H1 (cell line): ENCODE data around the gene C1orf146. TPM values are rescaled to one million over a fixed set of nuclear protein-coding genes. Genes with fewer than 3 reads are reported as not detected.

Source experiments
- CTCF ChIA-PET: fragments of 300-600 bp; sonication (Branson Sonifier 250); formaldehyde crosslinking; loops from one replicate; lab custom pipeline; 2021; ENCODE audit not compliant: partially characterized antibody; lab: Charles Lee
- POLR2A ChIA-PET: fragments of 300-600 bp; sonication (Branson Sonifier 250); formaldehyde crosslinking; loops from one replicate; lab custom pipeline; 2021; ENCODE audit warnings: inconsistent platforms; ENCODE audit not compliant: partially characterized antibody; lab: Charles Lee
- DNase-seq, 2 experiments: peaks; one replicate each; pipeline versions ENCODE4 v3.0.0 to v3.0.0-alpha.2; 2010 to 2022; ENCODE audit warnings: low spot score in 2 of 2, low read depth in 1 of 2, mixed read lengths in 1 of 2
- FAIRE-seq: peaks from 2 replicates; lab custom pipeline; 2011; peaks lifted over from hg19 to GRCh38; lab: Jason Lieb, UNC
- H2AFZ ChIP-seq: 2 replicates; pipeline ENCODE4 v1.8.1; 2012; ENCODE audit warnings: low read length, inconsistent platforms
- H2AK5ac ChIP-seq: 2 replicates; pipeline ENCODE4 v1.6.1; 2013; ENCODE audit warnings: low read depth, low read length
- H2BK120ac ChIP-seq: replicated peaks from 2 replicates; pipeline ENCODE3; 2013; ENCODE audit warnings: low read depth, low read length, inconsistent platforms
- H2BK12ac ChIP-seq: 2 replicates; pipeline ENCODE4 v1.6.1; 2013; ENCODE audit warnings: low read depth, low read length
- H2BK15ac ChIP-seq: 2 replicates; pipeline ENCODE4 v1.6.1; 2013; ENCODE audit warnings: low read length
- H2BK20ac ChIP-seq: 2 replicates; pipeline ENCODE4 v1.6.1; 2013; ENCODE audit warnings: low read length
- H2BK5ac ChIP-seq: 2 replicates; pipeline ENCODE4 v1.6.1; 2013; ENCODE audit warnings: low read depth, low read length
- H3K14ac ChIP-seq: 2 replicates; pipeline ENCODE4 v1.6.1; 2013; ENCODE audit warnings: inconsistent platforms; ENCODE audit not compliant: insufficient read length
- H3K18ac ChIP-seq: 2 replicates; pipeline ENCODE4 v1.6.1; 2013; ENCODE audit warnings: low read length; ENCODE audit errors: extremely low read depth
- H3K23ac ChIP-seq: 2 replicates; pipeline ENCODE4 v1.6.1; 2013; ENCODE audit warnings: inconsistent platforms; ENCODE audit not compliant: insufficient read length
- H3K23me2 ChIP-seq: 2 replicates; pipeline ENCODE4 v1.6.1; 2013; ENCODE audit warnings: low read depth, low read length
- H3K27ac ChIP-seq: 2 replicates; pipeline ENCODE4 v1.6.1; 2011; ENCODE audit warnings: low read depth, low read length, inconsistent platforms
- H3K27me3 ChIP-seq, 4 experiments: replicated peaks in 1 of 4; 1 replicate in 1 of 4; 2 replicates in 3 of 4; pipeline versions ENCODE4 v1.6.1 to v1.8.1; 2011 to 2013; ENCODE audit warnings: low read length in 3 of 4, mild to moderate bottlenecking in 3 of 4, inconsistent platforms in 2 of 4, mixed read lengths in 2 of 4, moderate library complexity in 1 of 4; ENCODE audit not compliant: control insufficient read depth in 3 of 4, insufficient read depth in 3 of 4; ENCODE audit errors: extremely low read depth in 1 of 4
- H3K36me3 ChIP-seq, 4 experiments: 2 replicates each; pipeline versions ENCODE4 v1.6.1 to v1.8.1; 2011 to 2013; ENCODE audit warnings: mild to moderate bottlenecking in 4 of 4, low read length in 3 of 4, moderate library complexity in 2 of 4, control low read depth in 1 of 4, inconsistent platforms in 1 of 4; ENCODE audit not compliant: insufficient read depth in 4 of 4, control insufficient read depth in 2 of 4
- H3K4ac ChIP-seq: replicated peaks from 2 replicates; pipeline ENCODE3; 2013; ENCODE audit warnings: low read length, low read depth, mixed read lengths, inconsistent platforms; ENCODE audit not compliant: insufficient read length
- H3K4me1 ChIP-seq, 4 experiments: replicated peaks in 1 of 4; 1 replicate in 1 of 4; 2 replicates in 3 of 4; pipeline versions ENCODE4 v1.6.1 to v1.8.1; 2011 to 2013; ENCODE audit warnings: low read length in 3 of 4, inconsistent platforms in 2 of 4, mixed read lengths in 1 of 4; ENCODE audit not compliant: insufficient read depth in 4 of 4, control insufficient read depth in 3 of 4
- H3K4me2 ChIP-seq, 2 experiments: 2 replicates each; pipeline versions ENCODE4 v1.6.1 to v1.8.1; 2011 to 2013; ENCODE audit warnings: low read depth in 2 of 2, low read length in 2 of 2, control low read depth in 1 of 2, inconsistent platforms in 1 of 2, mild to moderate bottlenecking in 1 of 2; ENCODE audit not compliant: insufficient read depth in 1 of 2
- H3K4me3 ChIP-seq, 4 experiments: fragments of 200-600, 300-600 bp in 1 of 4; sonication (generic), shearing (Covaris generic), sonication (Bioruptor Twin) in 1 of 4; 2 replicates each; pipeline versions ENCODE4 v1.5.1 to v1.8.1; 2011 to 2016; ENCODE audit warnings: low read length in 4 of 4, low read depth in 3 of 4, control low read depth in 2 of 4, inconsistent platforms in 2 of 4, mild to moderate bottlenecking in 2 of 4, mixed read lengths in 1 of 4, moderate library complexity in 1 of 4; ENCODE audit not compliant: insufficient read depth in 2 of 4; ENCODE audit errors: extremely low read depth in 1 of 4
- H3K56ac ChIP-seq: replicated peaks from 2 replicates; pipeline ENCODE3; 2013; ENCODE audit warnings: low read depth, mild to moderate bottlenecking, mixed read lengths, low read length, inconsistent platforms; ENCODE audit not compliant: insufficient read length
- H3K79me1 ChIP-seq: 2 replicates; pipeline ENCODE4 v1.6.1; 2013; ENCODE audit warnings: low read depth, low read length, control low read depth
- H3K79me2 ChIP-seq, 2 experiments: 2 replicates each; pipeline versions ENCODE4 v1.6.1 to v1.8.1; 2012 to 2013; ENCODE audit warnings: low read length in 2 of 2, mild to moderate bottlenecking in 2 of 2, inconsistent platforms in 1 of 2; ENCODE audit not compliant: insufficient read depth in 2 of 2, control insufficient read depth in 1 of 2
- H3K9ac ChIP-seq, 4 experiments: replicated peaks in 1 of 4; 1 replicate in 1 of 4; 2 replicates in 3 of 4; pipeline versions ENCODE4 v1.6.1 to v1.8.1; 2011 to 2013; ENCODE audit warnings: low read depth in 3 of 4, low read length in 3 of 4, control low read depth in 2 of 4, mild to moderate bottlenecking in 2 of 4, moderate library complexity in 2 of 4, inconsistent platforms in 1 of 4; ENCODE audit errors: extremely low read depth in 1 of 4
- H3K9me3 ChIP-seq, 2 experiments: 2 replicates each; pipeline versions ENCODE4 v1.6.1 to v1.8.1; 2012 to 2013; ENCODE audit warnings: mild to moderate bottlenecking in 2 of 2, moderate library complexity in 2 of 2, control low read depth in 1 of 2, inconsistent platforms in 1 of 2, low read depth in 1 of 2, low read length in 1 of 2, mixed read lengths in 1 of 2; ENCODE audit not compliant: insufficient read depth in 2 of 2
- H4K20me1 ChIP-seq, 2 experiments: replicated peaks in 1 of 2; 2 replicates each; pipeline versions ENCODE3 to v1.8.1; 2011 to 2013; ENCODE audit warnings: inconsistent platforms in 2 of 2, low read length in 2 of 2, mild to moderate bottlenecking in 1 of 2; ENCODE audit not compliant: insufficient read depth in 2 of 2, control insufficient read depth in 1 of 2
- H4K5ac ChIP-seq: 2 replicates; pipeline ENCODE4 v1.6.1; 2013; ENCODE audit warnings: low read length, low read depth, mixed read lengths, inconsistent platforms; ENCODE audit not compliant: insufficient read length
- H4K8ac ChIP-seq: 2 replicates; pipeline ENCODE4 v1.8.0; 2013; ENCODE audit warnings: mild to moderate bottlenecking, moderate library complexity, low read length, inconsistent platforms; ENCODE audit not compliant: insufficient read depth; ENCODE audit errors: extremely low read depth
- H4K91ac ChIP-seq: replicated peaks from 2 replicates; pipeline ENCODE3; 2013; ENCODE audit warnings: low read length, mixed read lengths, inconsistent platforms; ENCODE audit not compliant: insufficient read length
- BCL11A ChIP-seq, 2 experiments: IDR thresholded peaks; one replicate each; pipeline ENCODE4 v1.6.1; 2011; ENCODE audit warnings: low read depth in 2 of 2, low read length in 2 of 2, mild to moderate bottlenecking in 2 of 2
- CBX5 ChIP-seq: fragments of 300-800, 300-1000 bp; sonication (generic); IDR thresholded peaks from 2 replicates; pipeline ENCODE4 v1.7.1; 2016; ENCODE audit warnings: antibody characterized with exemption, low read length, low read depth
- CEBPB ChIP-seq: IDR thresholded peaks from 2 replicates; pipeline ENCODE4 v1.6.1; 2012; ENCODE audit warnings: low read depth, low read length
- CREB1 ChIP-seq: IDR thresholded peaks from 2 replicates; pipeline ENCODE4 v1.6.1; 2012; ENCODE audit warnings: inconsistent platforms
- HDAC2 ChIP-seq, 2 experiments: fragments of 300-600 bp in 1 of 2; sonication (generic) in 1 of 2; IDR thresholded peaks; 2 replicates each; pipeline ENCODE4 v1.6.1; 2011 to 2012; ENCODE audit warnings: low read depth in 2 of 2, low read length in 2 of 2, mild to moderate bottlenecking in 2 of 2, moderate library complexity in 2 of 2, borderline replicate concordance in 1 of 2, inconsistent platforms in 1 of 2
- KDM1A ChIP-seq: fragments of 200-600, 300-600 bp; sonication (generic); IDR thresholded peaks from 2 replicates; pipeline ENCODE4 v1.7.1; 2016; ENCODE audit warnings: mild to moderate bottlenecking, low read length, borderline replicate concordance
- PHF8 ChIP-seq: fragments of 200-600 bp; sonication (generic); conservative IDR thresholded peaks from 2 replicates; pipeline ENCODE4 v1.7.1; 2012; ENCODE audit warnings: low read depth, mild to moderate bottlenecking, inconsistent platforms, low read length, moderate library complexity
- RAD21 ChIP-seq, 2 experiments: IDR thresholded peaks in 1 of 2; conservative IDR thresholded peaks in 1 of 2; 2 replicates each; pipeline ENCODE4 v1.6.1; 2011; ENCODE audit warnings: low read depth in 2 of 2, low read length in 2 of 2, improper control_type of control experiment in 1 of 2, inconsistent platforms in 1 of 2, mild to moderate bottlenecking in 1 of 2, moderate library complexity in 1 of 2
- RFX5 ChIP-seq: IDR thresholded peaks from 2 replicates; pipeline ENCODE4 v1.6.1; 2011; ENCODE audit warnings: low read depth, low read length, improper control_type of control experiment, borderline replicate concordance
- SIX5 ChIP-seq: IDR thresholded peaks from 2 replicates; pipeline ENCODE4 v1.6.1; 2011; ENCODE audit warnings: mild to moderate bottlenecking, low read depth, low read length
- SP4 ChIP-seq: IDR thresholded peaks from 2 replicates; pipeline ENCODE4 v1.6.1; 2012; ENCODE audit warnings: low read length, inconsistent platforms
- SRF ChIP-seq: IDR thresholded peaks from 2 replicates; pipeline ENCODE4 v1.6.1; 2011; ENCODE audit warnings: mild to moderate bottlenecking, low read depth, low read length, moderate library complexity
- TAF7 ChIP-seq: optimal IDR thresholded peaks from 2 replicates; pipeline ENCODE3; 2011; ENCODE audit warnings: low read depth, mild to moderate bottlenecking, inconsistent platforms, low read length, moderate library complexity, borderline replicate concordance
- WGBS, 2 experiments: shearing (Covaris generic) in 1 of 2; methylation state at CpG; one replicate each; pipeline versions ENCODE4 v1.1.6 to v1.1.7; 2013 to 2015; ENCODE audit warnings: low lambda C conversion rate in 2 of 2, mixed read lengths in 2 of 2, inconsistent platforms in 1 of 2, low coverage in 1 of 2, missing lambda C conversion rate in 1 of 2; ENCODE audit not compliant: insufficient replicate concordance in 2 of 2, insufficient coverage in 1 of 2, insufficient read length in 1 of 2; ENCODE audit errors: extremely low coverage in 1 of 2, missing lambda C conversion rate in 1 of 2; 5-methylcytosine and 5-hydroxymethylcytosine counted together
- polyA plus RNA-seq, 7 experiments: library from polyadenylated mRNA; depleted of rRNA in 3 of 7; stranded (reverse) in 5 of 7; unstranded in 2 of 7; fragments of >200 nt in 5 of 7; fragments of 200-250 nt in 2 of 7; gene quantifications; 1 replicate in 5 of 7; 2 replicates in 1 of 7; 4 replicates in 1 of 7; pipeline versions ENCODE4 v1.2.1 to v1.2.3, GENCODE V29; 2011 to 2013; ENCODE audit warnings: missing spikeins in 2 of 7, mixed read lengths in 2 of 7
- total RNA-seq: library from RNA; stranded (reverse); fragmentation: NEBNext Ultra II Directional; extraction: Animal tissue kit (Norgen Biotek cat#: 25700); gene quantifications from 2 replicates; pipeline ENCODE4 v1.2.1, GENCODE V29; 2021
- TF ChIP-seq, protein P1 (sequence below): IDR thresholded peaks from 2 replicates; pipeline ENCODE4 v1.6.1; 2011; ENCODE audit warnings: low read depth, mild to moderate bottlenecking, low read length; ENCODE audit not compliant: insufficient read depth

C1orf146 gene
- total and polyA plus RNA-seq, 2 of the 8 experiments (the other 6 are each of a cell fraction or from before 2014, with no cell fraction given): not detected

DNA sequence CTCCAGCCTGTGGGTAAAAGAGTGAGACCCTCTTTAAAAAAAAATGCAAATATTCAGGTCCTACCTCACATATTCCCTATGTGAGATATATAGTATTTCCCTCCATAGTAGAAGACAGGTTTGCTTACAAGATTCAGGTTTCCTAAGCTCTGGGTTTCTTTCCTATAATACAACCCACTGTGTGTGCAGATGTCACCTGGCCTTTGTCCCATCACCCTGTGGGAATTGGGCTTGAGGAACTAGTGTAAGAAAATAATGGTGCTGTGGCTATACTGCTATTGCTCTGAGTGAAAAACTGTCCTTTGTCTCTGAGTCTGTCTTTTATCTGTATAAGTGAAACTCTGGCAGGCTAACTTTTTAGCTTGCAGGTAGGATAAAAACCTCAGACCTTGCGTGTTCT, 13.0 kb downstream of the C1orf146 start:
- POLR2A ChIA-PET: interaction anchor here (0.7 to 1.6 kb wide), 3 partner anchors 13 to 421 kb away, joined by 3 to 5 read pairs (median 4); no protein-coding TSS in a partner anchor
- no peak overlapping the region for H3K23ac ChIP-seq
- TF ChIP-seq CREB1 (no peak), PHF8 (no peak), KDM1A (no peak), RFX5 (no peak), SIX5 (no peak), TAF7 (no peak), SP4 (no peak), HDAC2 (IDR thresholded peaks at IDR 0.05; ENCODE audit: borderline replicate concordance in 1 of 2, low read depth in 2 of 2, low read length in 2 of 2) (no peak), CBX5 (no peak), RAD21 (IDR thresholded peaks at IDR 0.05 in 1 of 2, conservative IDR thresholded peaks at IDR 0.05 in 1 of 2; ENCODE audit: low read depth in 2 of 2, low read length in 2 of 2) (no peak), SRF (no peak), BCL11A (IDR thresholded peaks at IDR 0.05; ENCODE audit: low read depth in 2 of 2, low read length in 2 of 2) (no peak), CEBPB (no peak)
- TF ChIP-seq, protein P1, sequence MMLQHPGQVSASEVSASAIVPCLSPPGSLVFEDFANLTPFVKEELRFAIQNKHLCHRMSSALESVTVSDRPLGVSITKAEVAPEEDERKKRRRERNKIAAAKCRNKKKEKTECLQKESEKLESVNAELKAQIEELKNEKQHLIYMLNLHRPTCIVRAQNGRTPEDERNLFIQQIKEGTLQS: no peak

More for the DNA sequence above, 13.0 kb downstream of the C1orf146 start:
- Histone ChIP-seq H3K79me1 (no peaks in the 10 kb centered on the region), H3K36me3 (no peaks in the 10 kb centered on the region), H3K27me3 (no peaks in the 10 kb centered on the region), H3K27ac (no peak overlapping the region), H3K4me1 (peaks cover 0 to 2% (median 0%) of the 10 kb centered on the region in 4 experiments; a peak in 1 of 7 replicates), H3K4me2 (no peak overlapping the region), H3K4ac (no peak overlapping the region), H2BK15ac (no peak overlapping the region), H3K56ac (no peak overlapping the region), H3K9ac (no peak overlapping the region), H2BK120ac (no peak overlapping the region), H3K23me2 (no peaks in the 10 kb centered on the region; the same call in 1 of the 2 replicates), H2AK5ac (no peak overlapping the region), H3K79me2 (no peaks in the 10 kb centered on the region), H4K5ac (no peak overlapping the region), H2BK5ac (no peak overlapping the region), H2AFZ (no peak overlapping the region), H4K91ac (no peak overlapping the region), H2BK12ac (no peak overlapping the region), H3K14ac (no peak overlapping the region), H3K4me3 (no peak overlapping the region), H4K8ac (no peak overlapping the region), H3K9me3 (no peaks in the 10 kb centered on the region), H4K20me1 (no peaks in the 10 kb centered on the region), H3K18ac (no peak overlapping the region), H2BK20ac (no peak overlapping the region)
- no peak for DNase-seq
- no peak for FAIRE-seq
- 82% methylated on average over 1 of the region's 1 CpG; no CpG with 5 or more reads in 1 of the 2 experiments for WGBS, 2 experiments
- CTCF ChIA-PET: interaction anchor here (0.7 to 0.8 kb wide), 3 partner anchors 15 to 62 kb away, joined by 3 to 5 read pairs (median 3); no protein-coding TSS in a partner anchor
